Measurements from ENCODE around the gene PRICKLE1. TPM values are rescaled to one million over a fixed set of nuclear protein-coding genes. Genes with fewer than 3 reads are reported as not detected.
A peak's percentile ranks its signal among the peaks of the same experiment; 100 is the strongest.

The PRICKLE1 gene
- total and polyA plus RNA-seq, 2 donors (not counting 3 experiments of a cell fraction or from before 2014, with no cell fraction given) = 34.3 to 86.0 TPM

GRCh38 chr12:42410340-42410739 lies 179.2 kb downstream of the PRICKLE1 start:
- Histone ChIP-seq H2AFZ (ENCODE audit: low read depth, low read length) (no peak overlapping the region), H3K4me1 (ENCODE audit: control insufficient read depth, extremely low read depth, insufficient read depth, low read length) (peaks cover 18% of the 10 kb centered on the region), H3K4me3 (replicated peaks in 1 of 3; ENCODE audit: insufficient read depth in 1 of 3, low read depth in 1 of 3, low read length in 3 of 3) (no peak overlapping the region), H3K9me1 (replicated peaks; ENCODE audit: control insufficient read depth, extremely low read depth, insufficient read depth, low read length) (no peaks in the 10 kb centered on the region), H3K79me2 (ENCODE audit: control insufficient read depth, insufficient read depth, low read length) (no peaks in the 10 kb centered on the region), H3K27me3 (ENCODE audit: control insufficient read depth in 2 of 2, insufficient read depth in 2 of 2, low read length in 2 of 2) (no peaks in the 10 kb centered on the region), H3K36me3 (ENCODE audit: control insufficient read depth in 2 of 2, extremely low read depth in 1 of 2, insufficient read depth in 2 of 2, low read length in 2 of 2) (no peaks in the 10 kb centered on the region), H3K27ac (ENCODE audit: insufficient read depth, low read depth, low read length) (no peak overlapping the region), H3K9me3 (replicated peaks; ENCODE audit: control insufficient read depth, insufficient read depth, low read length) (no peaks in the 10 kb centered on the region), H3K9ac (replicated peaks; ENCODE audit: extremely low read depth, insufficient read depth, low read length) (no peak overlapping the region), H4K20me1 (replicated peaks; ENCODE audit: control insufficient read depth, extremely low read depth, insufficient read depth, low read length) (no peaks in the 10 kb centered on the region), H3K4me2 (ENCODE audit: insufficient read depth, low read length) (no peak overlapping the region)
- peak; percentile 42 for DNase-seq (ENCODE audit: low read depth, low spot score)
- BruUV-seq (replicated peaks) = no TSS peak
- FAIRE-seq = no peak
- TF ChIP-seq, protein P1, sequence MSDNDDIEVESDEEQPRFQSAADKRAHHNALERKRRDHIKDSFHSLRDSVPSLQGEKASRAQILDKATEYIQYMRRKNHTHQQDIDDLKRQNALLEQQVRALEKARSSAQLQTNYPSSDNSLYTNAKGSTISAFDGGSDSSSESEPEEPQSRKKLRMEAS (IDR thresholded peaks at IDR 0.05; ENCODE audit: insufficient read depth, insufficient read length) = no peak
- TF ChIP-seq POLR2A (IDR thresholded peaks at IDR 0.05; ENCODE audit: low read depth, low read length) = no peak
- no peak for TF ChIP-seq GATA2 (IDR thresholded peaks at IDR 0.05; ENCODE audit: insufficient read depth, insufficient read length, low read depth, low read length)
- no peak for TF ChIP-seq EZH2 (IDR thresholded peaks at IDR 0.05; ENCODE audit: borderline replicate concordance, low read depth, low read length, severe bottlenecking)
- no peak for TF ChIP-seq MYC (IDR thresholded peaks at IDR 0.05; ENCODE audit: low read depth, low read length)
- no peak for TF ChIP-seq FOS (IDR thresholded peaks at IDR 0.05; ENCODE audit: borderline replicate concordance, insufficient read depth, low read length)
- no peak for TF ChIP-seq POLR2AphosphoS5 (IDR thresholded peaks at IDR 0.05; ENCODE audit: insufficient read depth, low read depth, low read length)
- TF ChIP-seq JUN (IDR thresholded peaks at IDR 0.05; ENCODE audit: borderline replicate concordance, insufficient read depth, insufficient read length, low read depth) = no peak
- TF ChIP-seq, protein P2, sequence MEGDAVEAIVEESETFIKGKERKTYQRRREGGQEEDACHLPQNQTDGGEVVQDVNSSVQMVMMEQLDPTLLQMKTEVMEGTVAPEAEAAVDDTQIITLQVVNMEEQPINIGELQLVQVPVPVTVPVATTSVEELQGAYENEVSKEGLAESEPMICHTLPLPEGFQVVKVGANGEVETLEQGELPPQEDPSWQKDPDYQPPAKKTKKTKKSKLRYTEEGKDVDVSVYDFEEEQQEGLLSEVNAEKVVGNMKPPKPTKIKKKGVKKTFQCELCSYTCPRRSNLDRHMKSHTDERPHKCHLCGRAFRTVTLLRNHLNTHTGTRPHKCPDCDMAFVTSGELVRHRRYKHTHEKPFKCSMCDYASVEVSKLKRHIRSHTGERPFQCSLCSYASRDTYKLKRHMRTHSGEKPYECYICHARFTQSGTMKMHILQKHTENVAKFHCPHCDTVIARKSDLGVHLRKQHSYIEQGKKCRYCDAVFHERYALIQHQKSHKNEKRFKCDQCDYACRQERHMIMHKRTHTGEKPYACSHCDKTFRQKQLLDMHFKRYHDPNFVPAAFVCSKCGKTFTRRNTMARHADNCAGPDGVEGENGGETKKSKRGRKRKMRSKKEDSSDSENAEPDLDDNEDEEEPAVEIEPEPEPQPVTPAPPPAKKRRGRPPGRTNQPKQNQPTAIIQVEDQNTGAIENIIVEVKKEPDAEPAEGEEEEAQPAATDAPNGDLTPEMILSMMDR (IDR thresholded peaks at IDR 0.05; ENCODE audit: extremely low read depth in 1 of 2, insufficient read depth in 1 of 2, low read depth in 1 of 2, low read length in 2 of 2) = no peak
- ChIA-PET CTCF (interaction anchor here (0.8 to 1.6 kb wide), 4 partner anchors 25 to 159 kb away, joined by 3 to 7 read pairs (median 4); no protein-coding TSS in a partner anchor), POLR2A (no interaction called here)
- intact Hi-C loops (cut with micrococcal nuclease) (no loop called here), dilution Hi-C loops (cut with MboI; ENCODE audit: extremely low pct_ligation_motif_present, low sequenced_read_pairs) (no loop called here)

Measured in endothelial cell of umbilical vein (primary cell).